SK-N-SH treated with all-trans-retinoic acid at 6 μM for 48 hours (cell line): ENCODE measurements around the gene GGCX.

Experiments
- ARNTL ChIP-seq: fragments of 450-650 bp; formaldehyde crosslinking; IDR thresholded peaks from 2 replicates; pipeline ENCODE4 v1.5.0; 2020; ENCODE audit warnings: low read depth, mild to moderate bottlenecking, moderate library complexity, borderline replicate concordance
- BACH2 ChIP-seq: fragments of 250-450 bp; sonication (Bioruptor Pico); IDR thresholded peaks from 2 replicates; pipeline ENCODE4 v1.9.0; 2021; ENCODE audit warnings: mild to moderate bottlenecking, borderline replicate concordance
- GLIS3 ChIP-seq: fragments of 250-450 bp; sonication (Bioruptor Pico); IDR thresholded peaks from 2 replicates; pipeline ENCODE4 v1.5.0; 2020; ENCODE audit warnings: mild to moderate bottlenecking, moderate library complexity
- ISL1 ChIP-seq: fragments of 250-450 bp; sonication (Bioruptor Pico); IDR thresholded peaks from 2 replicates; pipeline ENCODE4 v2.1.2; 2022; ENCODE audit warnings: mild to moderate bottlenecking, moderate library complexity
- OSR1 ChIP-seq: fragments of 250-450 bp; sonication (Bioruptor Pico); IDR thresholded peaks from 2 replicates; pipeline ENCODE4 v1.8.0; 2022; ENCODE audit warnings: moderate library complexity, mild to moderate bottlenecking, inconsistent platforms
- PPARA ChIP-seq: fragments of 250-450 bp; sonication (Bioruptor Pico); IDR thresholded peaks from 2 replicates; pipeline ENCODE4 v1.5.0; 2020; ENCODE audit warnings: mild to moderate bottlenecking, borderline replicate concordance
- SNAI2 ChIP-seq: fragments of 250-450 bp; sonication (Bioruptor Pico); IDR thresholded peaks from 2 replicates; pipeline ENCODE4 v1.5.0; 2020; ENCODE audit warnings: mild to moderate bottlenecking, moderate library complexity
- ZFP3 ChIP-seq: fragments of 250-450 bp; sonication (Bioruptor Pico); IDR thresholded peaks from 2 replicates; pipeline ENCODE4 v1.5.0; 2020; ENCODE audit warnings: mild to moderate bottlenecking, moderate library complexity
- ZFP30 ChIP-seq: fragments of 450-650 bp; formaldehyde crosslinking; IDR thresholded peaks from 2 replicates; pipeline ENCODE4 v1.5.0; 2022; ENCODE audit warnings: mild to moderate bottlenecking, moderate library complexity
- ZNF565 ChIP-seq: fragments of 450-650 bp; formaldehyde crosslinking; conservative IDR thresholded peaks from 2 replicates; pipeline ENCODE4 v1.5.0; 2020; ENCODE audit warnings: low read depth, mild to moderate bottlenecking, moderate library complexity
- ZNF70 ChIP-seq: fragments of 450-650 bp; formaldehyde crosslinking; IDR thresholded peaks from 2 replicates; pipeline ENCODE4 v1.5.0; 2020; ENCODE audit warnings: mild to moderate bottlenecking, moderate library complexity
- TF ChIP-seq, protein P1 (sequence below): fragments of 250-450 bp; sonication (Bioruptor Pico); IDR thresholded peaks from 2 replicates; pipeline ENCODE4 v1.8.0; 2020; ENCODE audit warnings: mild to moderate bottlenecking, moderate library complexity, borderline replicate concordance
- TF ChIP-seq, protein P2 (sequence below): fragments of 250-450 bp; sonication (Bioruptor Pico); IDR thresholded peaks from 2 replicates; pipeline ENCODE4 v1.5.1; 2020; ENCODE audit warnings: low read depth, mild to moderate bottlenecking, moderate library complexity
- TF ChIP-seq, protein P3 (sequence below): fragments of 250-450 bp; sonication (Bioruptor Pico); IDR thresholded peaks from 2 replicates; pipeline ENCODE4 v1.5.1; 2021; ENCODE audit warnings: mild to moderate bottlenecking, moderate library complexity

GRCh38 chr2:85534099-85534498 is 27.2 kb downstream of the GGCX start:
- TF ChIP-seq PPARA (no peak), OSR1 (CRISPR knock-in tag) (no peak), GLIS3 (CRISPR knock-in tag) (no peak), ARNTL (CRISPR knock-in tag) (no peak), SNAI2 (CRISPR knock-in tag) (no peak), ZNF565 (no peak), ZNF70 (CRISPR knock-in tag) (no peak), ZFP3 (CRISPR knock-in tag) (no peak), ZFP30 (CRISPR knock-in tag) (no peak), BACH2 (no peak), ISL1 (CRISPR knock-in tag) (no peak)
- TF ChIP-seq, protein P1, sequence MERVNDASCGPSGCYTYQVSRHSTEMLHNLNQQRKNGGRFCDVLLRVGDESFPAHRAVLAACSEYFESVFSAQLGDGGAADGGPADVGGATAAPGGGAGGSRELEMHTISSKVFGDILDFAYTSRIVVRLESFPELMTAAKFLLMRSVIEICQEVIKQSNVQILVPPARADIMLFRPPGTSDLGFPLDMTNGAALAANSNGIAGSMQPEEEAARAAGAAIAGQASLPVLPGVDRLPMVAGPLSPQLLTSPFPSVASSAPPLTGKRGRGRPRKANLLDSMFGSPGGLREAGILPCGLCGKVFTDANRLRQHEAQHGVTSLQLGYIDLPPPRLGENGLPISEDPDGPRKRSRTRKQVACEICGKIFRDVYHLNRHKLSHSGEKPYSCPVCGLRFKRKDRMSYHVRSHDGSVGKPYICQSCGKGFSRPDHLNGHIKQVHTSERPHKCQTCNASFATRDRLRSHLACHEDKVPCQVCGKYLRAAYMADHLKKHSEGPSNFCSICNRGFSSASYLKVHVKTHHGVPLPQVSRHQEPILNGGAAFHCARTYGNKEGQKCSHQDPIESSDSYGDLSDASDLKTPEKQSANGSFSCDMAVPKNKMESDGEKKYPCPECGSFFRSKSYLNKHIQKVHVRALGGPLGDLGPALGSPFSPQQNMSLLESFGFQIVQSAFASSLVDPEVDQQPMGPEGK (CRISPR knock-in tag) = no peak
- TF ChIP-seq, protein P2, sequence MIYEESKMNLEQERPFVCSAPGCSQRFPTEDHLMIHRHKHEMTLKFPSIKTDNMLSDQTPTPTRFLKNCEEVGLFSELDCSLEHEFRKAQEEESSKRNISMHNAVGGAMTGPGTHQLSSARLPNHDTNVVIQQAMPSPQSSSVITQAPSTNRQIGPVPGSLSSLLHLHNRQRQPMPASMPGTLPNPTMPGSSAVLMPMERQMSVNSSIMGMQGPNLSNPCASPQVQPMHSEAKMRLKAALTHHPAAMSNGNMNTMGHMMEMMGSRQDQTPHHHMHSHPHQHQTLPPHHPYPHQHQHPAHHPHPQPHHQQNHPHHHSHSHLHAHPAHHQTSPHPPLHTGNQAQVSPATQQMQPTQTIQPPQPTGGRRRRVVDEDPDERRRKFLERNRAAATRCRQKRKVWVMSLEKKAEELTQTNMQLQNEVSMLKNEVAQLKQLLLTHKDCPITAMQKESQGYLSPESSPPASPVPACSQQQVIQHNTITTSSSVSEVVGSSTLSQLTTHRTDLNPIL (CRISPR knock-in tag) = no peak
- TF ChIP-seq, protein P3, sequence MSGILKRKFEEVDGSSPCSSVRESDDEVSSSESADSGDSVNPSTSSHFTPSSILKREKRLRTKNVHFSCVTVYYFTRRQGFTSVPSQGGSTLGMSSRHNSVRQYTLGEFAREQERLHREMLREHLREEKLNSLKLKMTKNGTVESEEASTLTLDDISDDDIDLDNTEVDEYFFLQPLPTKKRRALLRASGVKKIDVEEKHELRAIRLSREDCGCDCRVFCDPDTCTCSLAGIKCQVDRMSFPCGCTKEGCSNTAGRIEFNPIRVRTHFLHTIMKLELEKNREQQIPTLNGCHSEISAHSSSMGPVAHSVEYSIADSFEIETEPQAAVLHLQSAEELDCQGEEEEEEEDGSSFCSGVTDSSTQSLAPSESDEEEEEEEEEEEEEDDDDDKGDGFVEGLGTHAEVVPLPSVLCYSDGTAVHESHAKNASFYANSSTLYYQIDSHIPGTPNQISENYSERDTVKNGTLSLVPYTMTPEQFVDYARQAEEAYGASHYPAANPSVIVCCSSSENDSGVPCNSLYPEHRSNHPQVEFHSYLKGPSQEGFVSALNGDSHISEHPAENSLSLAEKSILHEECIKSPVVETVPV (CRISPR knock-in tag) = no peak
